ENCODE results near the gene MADCAM1.
"Not testable (repeated sequence)": the region's sequence is repeated elsewhere in the genome, so short reads cannot be mapped to it uniquely, and the experiment has no call there.

Gene MADCAM1

DNA sequence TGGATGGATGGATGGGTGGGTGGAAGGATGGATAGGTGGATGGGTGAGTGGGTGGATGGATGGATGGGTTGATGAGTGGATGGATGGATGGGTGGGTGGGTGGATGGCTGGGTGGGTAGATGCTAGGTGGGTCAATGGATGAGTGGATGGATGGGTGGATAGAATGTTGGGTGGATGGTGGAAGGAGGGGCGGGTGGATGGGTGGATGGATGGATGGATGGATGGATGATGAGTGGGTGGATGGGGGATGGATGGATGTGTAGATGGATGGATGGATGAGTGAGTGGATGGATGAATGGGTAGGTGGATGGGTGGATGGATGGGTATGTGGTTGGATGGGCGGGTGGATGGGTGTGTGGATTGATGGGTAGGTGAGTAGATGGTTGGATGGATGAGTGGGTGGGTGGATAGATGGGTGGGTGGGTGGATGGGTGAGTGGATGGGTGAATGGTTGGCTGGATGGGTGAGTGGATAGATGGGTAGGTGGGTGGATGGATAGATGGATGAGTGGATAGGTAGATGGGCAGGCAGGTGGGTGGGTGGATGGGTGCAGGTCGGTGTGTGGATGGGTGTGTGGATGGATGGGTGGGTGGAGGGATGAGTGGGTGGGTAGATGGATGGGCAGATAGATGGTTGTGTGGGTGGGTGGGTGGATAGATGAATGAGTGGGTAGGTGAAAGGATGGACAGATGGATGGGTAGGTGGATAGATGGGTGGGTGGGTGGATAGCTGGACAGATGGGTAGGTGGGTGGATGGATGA is 31.1 kb upstream of the MADCAM1 start:
- DNase-seq = no peak

DNA sequence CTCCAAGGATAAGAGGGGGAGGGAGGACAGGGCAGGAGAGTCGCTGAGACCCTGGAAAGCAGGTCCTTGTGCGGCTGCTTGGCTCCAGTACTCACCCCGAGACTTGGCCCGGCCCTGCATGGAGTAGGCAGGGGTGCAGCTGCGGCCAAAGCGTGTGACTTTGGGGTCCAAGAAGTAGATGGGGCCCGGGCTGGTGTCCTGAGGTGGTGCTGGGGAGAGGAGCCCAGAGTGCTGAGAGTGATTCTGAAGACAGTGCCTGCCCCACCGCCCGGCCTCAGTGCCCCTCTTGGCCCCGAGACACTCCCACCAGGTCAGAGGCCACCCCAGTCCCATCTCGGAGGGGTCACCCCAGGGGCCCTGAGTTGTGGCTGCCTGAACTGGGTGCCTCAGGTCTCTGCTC is 28.7 kb upstream of the MADCAM1 start:
- DNase-seq = no peak

DNA sequence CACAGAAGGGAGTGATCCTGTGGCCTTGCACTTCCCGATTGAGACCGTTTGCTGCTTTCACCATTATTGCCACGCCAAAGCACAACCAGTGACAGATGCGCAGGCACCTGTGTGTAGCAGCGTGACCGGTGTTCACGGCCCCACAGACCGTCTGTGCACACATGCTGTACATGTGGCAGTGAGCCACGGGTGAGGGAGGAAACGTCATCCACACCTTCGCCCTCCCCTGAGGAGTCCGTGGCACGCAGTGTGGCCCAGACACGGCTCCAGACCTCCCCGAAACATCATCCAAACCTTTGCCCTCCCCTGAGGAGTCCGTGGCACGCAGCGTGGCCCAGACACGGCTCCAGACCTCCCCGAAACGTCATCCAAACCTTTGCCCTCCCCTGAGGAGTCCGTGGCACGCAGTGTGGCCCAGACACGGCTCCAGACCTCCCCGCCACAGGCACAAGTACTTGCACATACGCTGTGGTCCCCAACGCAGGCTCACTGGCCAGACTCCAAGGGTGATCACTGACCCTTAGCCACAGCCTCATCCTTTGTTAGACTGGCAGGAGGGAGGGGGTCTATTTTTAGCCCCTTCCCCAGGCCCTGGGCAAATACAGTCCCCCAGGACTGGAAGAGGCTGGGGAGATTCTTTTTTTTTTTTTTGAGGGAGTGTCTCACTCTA is 27.6 kb upstream of the MADCAM1 start:
- DNase-seq = no peak

DNA sequence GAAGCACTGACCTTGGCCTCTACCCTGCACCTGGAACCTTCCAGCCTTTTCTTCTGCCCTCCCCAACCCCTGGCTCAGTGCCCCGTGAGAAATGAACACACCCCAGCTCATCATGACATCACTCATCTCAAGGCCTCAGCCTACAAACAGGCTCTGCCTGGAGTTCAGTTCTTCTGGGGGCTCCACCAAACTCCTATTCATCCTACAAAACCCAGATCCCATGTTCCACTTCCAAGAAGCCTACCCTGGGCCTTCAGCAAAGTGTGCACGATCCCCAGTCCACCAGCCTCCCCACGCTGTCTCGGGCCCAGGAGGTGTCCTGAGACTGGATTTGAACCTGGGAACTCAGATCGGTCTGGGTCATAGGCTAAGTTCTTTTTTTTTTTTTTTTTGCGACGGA is 26.5 kb upstream of the MADCAM1 start:
- no peak for DNase-seq

DNA sequence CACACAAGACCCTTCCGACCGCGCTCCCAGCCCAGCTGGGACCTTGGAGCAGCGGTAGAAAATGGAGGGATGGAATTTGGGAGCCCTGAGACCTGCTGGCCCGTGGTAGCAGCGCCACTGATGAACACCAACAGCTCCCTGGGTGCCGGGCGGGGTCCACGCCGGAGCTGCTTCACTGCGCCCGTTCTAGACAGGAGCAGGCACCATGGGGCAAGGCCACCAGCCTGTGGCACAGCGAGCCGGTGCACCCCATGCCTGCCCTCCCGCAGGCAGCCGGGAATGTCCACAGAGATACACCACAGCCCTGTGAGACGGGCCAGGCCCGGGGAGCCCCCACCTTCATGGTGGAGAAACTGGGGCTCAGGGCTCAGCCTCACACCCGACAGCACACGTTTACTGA is 25.6 kb upstream of the MADCAM1 start:
- no peak for DNase-seq

DNA sequence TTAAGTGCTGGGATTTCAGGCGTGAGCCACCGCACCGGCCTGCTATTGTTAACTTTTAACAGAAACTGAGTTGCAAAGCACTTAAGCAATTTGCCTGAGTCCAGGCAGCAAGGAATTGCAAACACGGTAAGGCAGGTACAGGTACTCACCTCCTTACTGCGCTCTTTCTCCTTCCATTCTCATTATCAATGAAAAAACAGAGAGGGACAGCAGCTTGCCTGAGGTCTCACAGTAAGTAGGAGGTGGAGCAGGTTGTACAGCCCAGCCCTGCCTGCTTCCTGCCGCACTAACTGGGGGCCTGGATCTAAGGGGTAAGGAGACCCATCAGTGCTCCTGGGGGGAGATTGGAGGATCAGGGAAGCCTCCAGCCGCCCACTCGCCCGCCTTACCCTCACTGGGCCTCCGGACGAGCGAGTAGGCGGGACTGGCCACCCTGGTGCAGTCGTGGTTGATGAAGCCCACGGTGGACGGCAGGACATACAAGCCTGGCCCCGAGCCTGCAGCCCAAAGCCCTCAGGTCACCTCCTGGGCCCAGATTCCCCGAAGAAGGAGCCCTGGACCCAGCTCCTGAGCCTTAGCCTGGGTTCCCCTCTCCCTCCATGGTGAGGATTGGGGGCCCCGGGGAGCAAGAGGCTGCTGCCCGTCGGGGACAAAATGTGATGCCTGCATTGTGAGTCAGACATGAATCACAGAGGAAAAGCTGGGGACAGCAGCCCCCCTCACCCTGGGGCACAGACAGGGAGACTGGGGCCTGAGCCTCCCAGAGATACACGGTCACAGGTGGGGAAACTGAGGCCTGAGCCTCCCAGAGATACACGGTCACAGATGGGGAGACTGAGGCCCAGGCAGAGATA is 24.1 kb upstream of the MADCAM1 start:
- DNase-seq = no peak

DNA sequence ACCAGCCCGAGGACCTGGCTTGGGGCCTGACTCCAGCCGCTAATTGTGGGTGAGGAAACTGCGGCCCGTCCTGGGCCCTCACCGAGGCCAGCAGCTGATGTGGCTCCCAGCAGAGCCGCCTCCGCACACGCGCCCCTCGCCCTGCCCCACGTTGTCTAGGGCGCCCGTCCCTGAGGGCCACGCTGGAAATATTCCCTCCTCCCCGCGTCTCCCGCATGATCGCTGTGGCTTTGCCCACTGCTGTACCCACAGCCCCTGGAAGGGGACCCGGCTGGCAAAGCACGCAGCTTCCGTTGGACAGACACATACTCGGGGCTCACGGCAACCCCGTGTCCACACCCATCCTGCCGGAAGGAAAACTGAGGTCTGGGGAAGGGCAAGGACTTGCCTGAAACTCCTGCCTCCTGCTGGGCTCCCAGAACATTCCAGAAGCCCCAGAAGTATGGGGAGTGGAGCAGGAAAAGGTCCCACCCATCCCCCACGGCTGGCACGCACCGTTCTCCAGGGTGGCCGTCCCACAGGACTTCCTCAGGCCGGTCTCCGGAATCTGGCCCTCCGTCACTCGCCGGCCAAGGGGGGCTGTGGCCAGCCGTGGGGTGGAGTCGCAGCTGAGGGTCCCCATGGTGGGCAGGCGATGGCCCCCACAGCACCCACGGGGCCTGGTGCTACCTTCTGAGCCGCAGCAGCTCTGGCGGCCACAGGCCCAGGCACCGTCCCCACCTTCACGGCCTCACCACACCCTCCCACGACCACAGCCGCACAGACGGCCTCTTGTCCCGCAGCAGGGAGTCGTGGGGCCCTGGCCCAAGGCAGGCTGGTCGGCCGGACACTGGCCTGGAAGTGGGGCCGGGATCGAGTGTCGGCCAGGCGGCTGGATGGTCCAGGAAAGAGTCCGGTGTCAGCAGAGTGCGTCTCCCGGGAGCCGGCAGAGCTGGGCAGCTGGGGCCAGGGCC is 21.9 kb upstream of the MADCAM1 start:
- DNase-seq = no peak

DNA sequence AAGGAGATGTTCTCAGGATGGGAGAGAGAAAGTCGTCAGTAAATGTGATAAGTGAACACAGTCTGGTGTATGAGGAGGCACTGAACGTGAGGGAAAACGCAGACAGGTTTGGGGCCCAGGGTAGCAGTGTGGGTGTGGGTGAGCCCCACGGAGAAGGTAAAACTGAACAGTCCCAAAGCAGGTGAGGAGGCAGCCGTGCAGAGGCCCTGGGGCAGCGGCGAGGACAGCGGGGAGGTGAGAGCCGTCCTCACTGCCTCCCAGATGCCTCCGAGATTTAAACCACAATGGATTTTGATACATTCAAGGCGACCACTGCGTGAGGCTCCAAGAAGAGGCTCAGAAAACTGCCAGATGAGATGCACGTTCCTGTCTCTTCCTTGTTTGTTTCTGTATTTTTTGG is 20.9 kb upstream of the MADCAM1 start:
- DNase-seq = no peak

DNA sequence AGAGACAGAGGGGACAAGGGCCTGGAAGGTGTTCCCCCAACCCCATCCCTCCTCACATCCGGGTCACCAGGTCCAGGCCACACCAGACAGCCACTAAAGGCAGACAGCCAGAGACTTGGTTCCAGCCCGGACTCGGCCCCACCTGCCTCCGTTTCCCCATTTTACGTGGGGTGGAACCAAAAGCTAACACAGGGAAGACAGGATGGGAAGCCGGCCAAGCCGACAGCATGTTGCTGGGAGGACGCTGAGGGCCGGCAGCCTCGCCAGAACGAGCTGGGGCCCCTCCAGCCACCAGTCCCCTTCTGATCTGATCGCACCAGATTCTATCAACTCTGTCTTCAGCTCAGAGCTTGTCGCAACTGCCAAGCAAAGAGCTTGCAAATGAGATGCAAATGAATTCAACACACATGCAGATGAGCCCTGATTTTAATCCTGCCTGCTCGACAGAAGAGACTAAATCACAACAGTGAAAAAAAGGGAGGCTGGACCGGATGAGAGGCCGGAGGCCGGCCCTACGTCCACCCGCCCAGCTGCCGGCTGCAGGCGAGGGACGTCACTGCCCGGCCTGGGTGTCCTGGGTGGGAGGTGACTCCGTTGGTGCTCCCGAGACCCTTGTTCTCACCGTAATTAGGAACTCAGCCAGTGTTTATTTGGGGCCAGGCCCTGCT is 17.9 kb upstream of the MADCAM1 start:
- DNase-seq = no peak

DNA sequence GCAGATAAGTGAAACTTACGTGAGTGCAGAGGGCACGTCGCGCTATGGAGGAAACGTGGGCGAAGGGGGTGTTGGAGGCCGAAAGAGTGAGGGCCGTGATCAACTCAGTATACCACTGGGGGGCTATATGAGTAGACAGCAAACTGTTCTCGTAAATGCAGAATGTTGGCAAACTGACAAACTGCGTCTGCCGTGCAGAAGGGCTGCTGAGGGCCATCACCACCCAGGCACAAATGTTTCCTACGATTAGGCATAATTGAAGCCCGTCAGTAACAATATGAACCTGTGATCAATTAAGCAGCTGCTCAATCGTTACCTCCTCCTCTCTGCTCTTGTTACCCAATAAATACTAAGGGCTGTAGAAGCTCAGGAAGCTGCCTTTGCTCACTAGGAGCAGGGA is 17.3 kb upstream of the MADCAM1 start:
- DNase-seq = no peak

DNA sequence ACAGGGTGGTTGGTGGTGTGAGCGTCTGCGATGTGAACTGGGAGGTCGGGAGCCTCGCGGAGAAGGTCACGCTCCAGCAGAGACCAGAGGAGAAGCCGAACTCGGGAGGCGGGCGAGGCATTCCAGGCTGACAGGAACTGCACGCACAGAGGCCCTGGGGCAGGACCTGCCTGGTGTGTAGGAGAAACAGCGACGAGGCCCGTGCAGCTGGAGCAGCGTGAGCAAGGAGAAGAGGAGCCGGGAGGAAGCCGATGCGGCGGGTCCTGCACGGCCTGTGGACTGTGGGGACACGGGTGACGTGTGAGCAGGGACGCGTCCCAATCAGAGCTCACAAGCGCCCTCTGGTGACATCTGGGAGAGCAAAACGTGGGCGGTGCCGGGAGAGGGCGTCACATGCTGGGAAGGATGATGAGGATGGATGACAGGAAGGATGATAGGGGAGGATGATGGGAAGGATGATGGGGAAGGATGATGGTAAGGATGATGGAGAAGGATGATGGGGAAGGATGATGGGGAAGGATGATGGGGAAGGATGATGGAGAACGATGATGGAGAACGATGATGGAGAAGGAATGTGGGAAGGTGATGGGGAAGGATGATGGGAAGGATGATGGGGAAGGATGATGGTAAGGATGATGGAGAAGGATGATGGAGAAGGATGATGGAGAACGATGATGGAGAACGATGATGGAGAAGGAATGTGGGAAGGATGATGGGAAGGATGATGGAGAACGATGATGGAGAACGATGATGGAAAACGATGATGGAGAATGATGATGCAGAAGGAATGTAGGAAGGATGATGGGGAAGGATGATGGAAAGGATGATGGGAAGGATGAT is 16.1 kb upstream of the MADCAM1 start:
- peak; percentile 61 for DNase-seq

DNA sequence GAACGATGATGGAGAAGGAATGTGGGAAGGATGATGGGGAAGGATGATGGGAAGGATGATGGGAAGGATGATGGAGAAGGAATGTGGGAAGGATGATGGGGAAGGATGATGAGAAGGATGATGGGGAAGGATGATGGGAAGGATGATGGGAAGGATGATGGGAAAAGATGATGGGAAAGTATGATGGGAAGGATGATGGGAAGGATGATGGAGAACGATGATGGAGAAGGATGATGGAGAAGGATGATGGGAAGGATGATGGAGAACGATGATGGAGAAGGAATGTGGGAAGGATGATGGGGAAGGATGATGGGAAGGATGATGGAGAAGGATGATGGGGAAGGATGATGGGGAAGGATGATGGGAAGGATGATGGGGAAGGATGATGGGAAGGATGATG is 15.2 kb upstream of the MADCAM1 start:
- DNase-seq = not testable (repeated sequence)

DNA sequence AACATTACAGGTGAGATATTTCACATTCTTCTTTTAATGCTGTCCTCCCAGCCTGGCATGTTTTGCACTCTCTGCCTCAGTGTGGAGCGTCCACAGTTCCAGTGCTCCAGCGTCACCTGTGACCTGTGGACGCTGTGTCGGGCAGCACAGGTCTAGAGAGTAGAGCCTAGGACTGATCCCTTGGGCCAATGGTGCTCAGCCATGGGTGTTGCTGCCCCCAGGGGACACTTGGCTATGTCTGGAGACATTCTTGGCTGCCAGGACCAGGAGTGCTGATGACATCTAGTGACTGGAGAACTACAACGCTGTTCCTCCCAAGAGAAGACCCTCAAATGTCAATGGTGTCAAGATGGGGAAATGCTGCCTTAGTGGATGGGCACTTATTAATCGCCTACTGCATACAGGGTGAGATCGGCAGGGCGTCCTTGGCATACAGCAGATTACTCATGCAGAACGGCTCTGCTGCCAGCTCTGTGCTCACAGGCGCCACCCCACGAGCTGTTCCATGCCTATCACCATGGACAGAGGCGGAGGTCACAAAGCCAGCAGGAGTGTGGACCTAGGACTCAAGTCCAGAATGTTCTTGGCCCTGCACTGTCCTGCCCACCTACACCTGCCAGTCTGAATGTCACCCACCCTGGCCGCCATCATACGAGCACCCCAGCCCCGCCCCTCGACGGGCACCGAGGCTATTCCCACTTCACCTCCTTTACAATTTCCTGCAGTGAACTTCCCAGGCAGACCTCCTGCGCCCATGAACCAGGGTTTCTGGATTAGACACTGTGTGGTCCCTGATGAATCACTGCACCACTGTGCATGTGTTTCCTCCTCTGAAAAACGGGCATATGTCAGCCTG is 13.9 kb upstream of the MADCAM1 start:
- no peak for DNase-seq

DNA sequence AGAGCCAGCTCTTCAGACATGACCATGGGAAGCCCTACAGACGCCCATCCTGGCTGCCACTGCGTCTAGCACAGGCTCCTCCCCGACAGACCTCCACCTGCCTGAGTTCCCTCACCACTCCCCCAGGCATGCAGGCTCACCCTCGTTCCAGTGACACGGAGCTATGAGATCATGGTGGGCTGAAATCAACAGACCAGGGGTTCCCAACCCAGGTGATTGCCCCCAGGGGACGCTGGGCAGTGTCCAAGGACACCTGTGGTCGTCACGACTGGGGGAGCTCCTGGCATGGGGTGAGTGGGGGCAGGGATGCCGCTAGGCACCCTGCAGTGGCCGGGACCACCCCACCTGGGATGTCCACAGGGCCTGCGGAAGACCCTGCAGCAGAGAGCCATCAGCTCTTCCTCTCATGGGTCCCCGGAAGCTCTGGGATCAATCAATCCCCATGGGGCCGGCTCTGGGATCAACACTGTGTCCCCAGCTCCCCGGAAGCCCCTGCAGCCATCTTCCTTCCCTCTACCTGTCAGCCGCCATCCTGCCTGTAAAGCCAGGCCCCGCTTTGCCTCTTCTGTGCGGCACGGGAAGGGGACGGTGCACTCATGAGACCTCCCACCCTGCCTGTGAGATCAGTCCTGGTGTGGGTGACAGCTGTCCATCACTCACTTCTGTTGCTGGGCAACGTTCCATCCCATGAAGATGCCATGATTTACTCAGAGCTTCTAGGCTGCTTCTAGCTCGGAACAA is 12.8 kb upstream of the MADCAM1 start:
- DNase-seq = no peak

DNA sequence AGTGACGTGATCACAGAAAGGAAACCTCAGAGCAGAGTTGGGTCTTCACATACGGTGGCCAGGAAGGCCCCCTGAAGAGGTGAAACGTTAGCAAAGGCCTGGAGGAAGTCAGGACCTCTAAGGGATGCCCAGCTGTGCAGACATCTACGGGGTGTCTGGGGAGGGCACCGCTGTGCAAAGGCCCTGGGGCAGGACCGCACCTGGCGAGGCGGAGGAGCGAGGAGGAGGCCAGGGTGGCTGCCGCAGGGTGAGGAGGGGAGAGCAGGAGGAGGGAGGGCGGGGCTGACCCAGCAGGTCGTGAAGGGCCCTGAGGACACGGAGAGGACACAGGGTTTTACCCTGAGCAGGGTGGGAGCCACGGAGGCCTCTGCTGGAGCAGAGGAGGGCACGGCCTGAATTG is 11.8 kb upstream of the MADCAM1 start:
- DNase-seq = no peak

DNA sequence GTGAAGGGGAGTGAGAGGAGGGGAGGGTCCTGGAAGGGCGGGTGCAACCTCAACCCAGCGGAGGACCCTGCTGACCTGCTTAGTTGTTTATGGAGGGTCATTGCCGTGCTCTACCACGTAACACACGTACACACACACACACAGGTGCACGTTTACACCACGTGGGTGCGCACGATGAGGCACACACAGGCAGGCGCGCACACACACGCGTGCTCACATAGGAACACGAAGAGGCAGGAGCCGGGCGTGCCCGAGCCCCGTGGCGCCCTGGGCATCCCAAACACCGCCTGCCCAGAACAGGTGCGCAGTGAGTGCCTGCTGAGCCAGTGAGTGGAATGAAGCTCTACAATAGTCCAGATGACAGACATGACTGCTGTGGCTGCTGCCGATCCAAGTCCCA is 11.2 kb upstream of the MADCAM1 start:
- DNase-seq = no peak

DNA sequence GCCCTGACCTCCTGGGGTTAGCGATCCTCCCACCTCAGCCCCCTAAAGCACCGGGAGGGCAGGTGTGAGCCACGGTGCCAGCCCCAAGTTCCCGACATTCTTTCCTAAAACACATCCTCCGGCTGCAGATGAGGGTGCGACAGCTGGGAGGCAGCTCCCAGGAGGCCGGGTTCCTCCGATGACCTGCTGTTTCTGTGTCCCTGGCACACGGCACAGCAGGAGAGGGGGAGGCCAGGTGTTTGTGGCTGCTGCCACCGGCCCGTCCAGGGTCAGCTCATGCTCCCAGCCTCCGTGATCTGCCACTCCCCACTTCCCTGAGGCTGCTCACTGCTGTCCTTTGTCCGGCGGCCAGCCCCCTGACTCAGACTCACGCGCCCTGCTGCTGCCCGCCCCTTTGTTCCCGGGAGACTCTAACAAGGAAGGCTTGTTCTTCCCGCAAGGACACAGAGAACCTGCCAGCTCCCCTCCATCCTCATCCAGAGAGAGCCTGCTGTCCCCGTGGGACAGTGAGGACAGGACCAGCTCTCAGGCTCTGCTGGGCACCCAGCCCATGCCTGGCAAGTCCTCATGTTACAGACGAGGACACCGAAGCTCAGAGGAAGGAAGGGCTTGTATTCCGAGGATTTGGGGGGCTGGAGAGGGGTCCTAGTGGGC is 10.6 kb upstream of the MADCAM1 start:
- no peak for DNase-seq

DNA sequence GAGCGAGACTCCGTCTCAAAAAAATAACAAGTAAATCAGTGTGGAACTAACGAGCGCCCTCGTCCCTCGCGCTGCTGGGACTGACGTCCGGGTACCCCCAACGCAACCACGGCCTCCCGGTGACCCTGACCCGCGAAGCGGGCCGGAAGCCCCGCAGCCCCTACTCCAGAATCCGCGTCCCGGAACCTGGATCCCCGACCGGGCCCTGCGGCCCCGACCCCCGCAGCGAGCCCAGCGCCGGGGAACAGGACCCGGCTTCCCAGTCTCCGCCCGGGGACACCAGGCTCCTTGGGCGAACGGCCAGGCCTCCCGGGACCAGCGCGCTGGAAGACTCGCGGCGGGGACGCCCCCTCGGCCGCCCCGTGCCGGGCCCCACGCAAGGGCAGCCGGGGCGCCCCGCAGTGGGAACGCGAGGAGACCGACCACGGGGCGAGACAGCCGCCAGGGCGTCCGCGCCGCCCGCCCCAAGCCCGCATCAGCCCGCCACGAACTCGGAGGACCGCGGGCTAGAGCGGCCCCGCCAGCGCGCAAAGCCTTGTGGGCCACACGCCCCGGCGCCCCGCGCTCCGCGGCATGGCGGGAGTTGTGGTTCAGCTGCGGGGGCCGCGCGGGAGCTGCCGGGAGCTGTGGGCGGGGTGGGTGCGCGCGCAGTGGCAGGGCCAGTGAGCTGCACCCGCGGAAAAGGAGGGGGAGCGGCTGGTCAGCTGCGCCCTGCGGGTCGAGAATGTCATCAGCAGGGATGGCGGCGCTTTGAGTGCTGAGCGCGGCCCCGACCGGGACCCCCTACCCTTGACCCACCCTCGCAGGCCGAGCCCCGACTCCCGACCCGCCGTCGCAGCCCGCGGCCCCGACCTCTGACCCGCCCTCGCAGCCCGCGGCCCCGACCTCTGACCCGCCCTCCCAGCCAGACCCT is 7.5 kb upstream of the MADCAM1 start:
- DNase-seq = peak; percentile 89

Data from NCI-H2029 (cell line).